A673 (cell line): Measurements from ENCODE around the gene JCHAIN. TPM values are rescaled to one million over a fixed set of nuclear protein-coding genes. Genes with fewer than 3 reads are reported as not detected.

Experiments
- BruUV-seq: library from RNA; stranded (reverse); fragments of 400-500 nt; replicated peaks from 2 replicates; lab custom pipeline; 2021; lab: Mats Ljungman, UMichigan
- CTCF ChIA-PET: fragments of 300-600 bp; sonication (Branson Sonifier 250); formaldehyde crosslinking; loops from one replicate; lab custom pipeline; 2022; ENCODE audit warnings: antibody characterized with exemption; lab: Charles Lee
- POLR2A ChIA-PET: fragments of 300-600 bp; sonication (Branson Sonifier 250); formaldehyde crosslinking; loops from one replicate; lab custom pipeline; 2022; ENCODE audit warnings: antibody characterized with exemption; ENCODE audit not compliant: low non-redundant PET; lab: Charles Lee
- DNase-seq: peaks from one replicate; pipeline ENCODE4 v3.0.0-alpha.2; 2015; ENCODE audit warnings: low spot score
- H3K27ac ChIP-seq: fragments of 200-600 bp; sonication (generic); 2 replicates; pipeline ENCODE4 v1.5.1; 2016; ENCODE audit warnings: mixed run types, low read depth, mild to moderate bottlenecking, mixed read lengths, antibody characterized with exemption, low read length; ENCODE audit not compliant: poor library complexity, severe bottlenecking
- H3K27me3 ChIP-seq: fragments of 200-600 bp; sonication (generic); replicated peaks from 2 replicates; pipeline ENCODE4 v1.6.1; 2017; ENCODE audit warnings: mixed run types, low read depth, mild to moderate bottlenecking, mixed read lengths, antibody characterized with exemption, low read length; ENCODE audit not compliant: insufficient read depth, poor library complexity
- H3K36me3 ChIP-seq: fragments of 200-600 bp; sonication (generic); 2 replicates; pipeline ENCODE4 v1.6.1; 2016; ENCODE audit warnings: mixed run types, mild to moderate bottlenecking, mixed read lengths, antibody characterized with exemption, low read length; ENCODE audit not compliant: insufficient read depth, poor library complexity, severe bottlenecking
- H3K4me1 ChIP-seq: fragments of 200-600 bp; sonication (generic); 2 replicates; pipeline ENCODE4 v1.6.1; 2017; ENCODE audit warnings: mixed run types, mild to moderate bottlenecking, mixed read lengths, antibody characterized with exemption, low read length; ENCODE audit not compliant: insufficient read depth, poor library complexity, severe bottlenecking
- H3K4me3 ChIP-seq: fragments of 200-600 bp; sonication (generic); 2 replicates; pipeline ENCODE4 v1.5.1; 2016; ENCODE audit warnings: low read depth, mixed run types, mild to moderate bottlenecking, mixed read lengths, low read length; ENCODE audit not compliant: poor library complexity, severe bottlenecking
- H3K9me3 ChIP-seq: fragments of 200-600 bp; sonication (generic); 2 replicates; pipeline ENCODE4 v1.6.1; 2016; ENCODE audit warnings: mixed run types, low read depth, mild to moderate bottlenecking, mixed read lengths, antibody characterized with exemption, low read length; ENCODE audit not compliant: poor library complexity, severe bottlenecking
- EZH2 ChIP-seq: fragments of 200-600 bp; sonication (generic); IDR thresholded peaks from 2 replicates; pipeline ENCODE4 v1.6.1; 2017; ENCODE audit warnings: borderline replicate concordance, low read depth, mild to moderate bottlenecking, mixed read lengths, antibody characterized with exemption, low read length; ENCODE audit not compliant: poor library complexity, severe bottlenecking
- intact Hi-C: fragments of 100-400 bp; cut with micrococcal nuclease; formaldehyde crosslinking; loops from one replicate; pipeline ENCODE4 v1.10.0; 2022; ENCODE audit not compliant: unreplicated experiment
- total RNA-seq: library from RNA; stranded (reverse); gene quantifications from 2 replicates; pipeline ENCODE4 v1.2.3, GENCODE V29; 2021
- TF ChIP-seq, protein P1 (sequence below): fragments of 300-800, 200-600 bp; sonication (generic); conservative IDR thresholded peaks from 2 replicates; pipeline ENCODE4 v1.5.1; 2017; ENCODE audit warnings: low read depth, mild to moderate bottlenecking, antibody characterized with exemption, low read length, moderate library complexity, mixed read lengths

The JCHAIN gene
- total RNA-seq, 1 experiment from 2014 or later, result not detected

DNA sequence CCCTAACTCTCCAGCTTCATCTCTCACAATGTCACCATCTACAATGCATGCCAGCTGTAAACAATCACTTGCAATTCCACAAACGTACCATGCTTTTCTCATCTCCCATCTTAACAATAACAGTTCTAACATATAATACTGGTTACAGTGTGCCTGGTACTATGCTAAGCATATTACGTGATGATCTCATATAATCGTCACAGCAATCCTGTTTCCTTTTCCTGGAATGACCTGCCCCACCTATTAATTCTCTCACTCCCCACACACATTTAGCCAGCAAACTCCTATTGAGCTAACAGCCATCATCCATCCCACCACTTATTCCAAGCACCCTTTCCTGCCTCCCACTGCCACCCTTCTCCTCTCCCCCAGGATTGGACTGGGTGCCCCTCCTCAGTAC lies 7.9 kb downstream of the JCHAIN start:
- ChIA-PET CTCF (no interaction called here), POLR2A (no interaction called here)
- Histone ChIP-seq H3K36me3 (no peaks in the 10 kb centered on the region), H3K27me3 (no peaks in the 10 kb centered on the region), H3K27ac (no peak overlapping the region), H3K4me3 (no peak overlapping the region), H3K9me3 (no peaks in the 10 kb centered on the region), H3K4me1 (no peaks in the 10 kb centered on the region)
- BruUV-seq, result no TSS peak
- intact Hi-C loops, result no loop called here
- TF ChIP-seq, protein P1, sequence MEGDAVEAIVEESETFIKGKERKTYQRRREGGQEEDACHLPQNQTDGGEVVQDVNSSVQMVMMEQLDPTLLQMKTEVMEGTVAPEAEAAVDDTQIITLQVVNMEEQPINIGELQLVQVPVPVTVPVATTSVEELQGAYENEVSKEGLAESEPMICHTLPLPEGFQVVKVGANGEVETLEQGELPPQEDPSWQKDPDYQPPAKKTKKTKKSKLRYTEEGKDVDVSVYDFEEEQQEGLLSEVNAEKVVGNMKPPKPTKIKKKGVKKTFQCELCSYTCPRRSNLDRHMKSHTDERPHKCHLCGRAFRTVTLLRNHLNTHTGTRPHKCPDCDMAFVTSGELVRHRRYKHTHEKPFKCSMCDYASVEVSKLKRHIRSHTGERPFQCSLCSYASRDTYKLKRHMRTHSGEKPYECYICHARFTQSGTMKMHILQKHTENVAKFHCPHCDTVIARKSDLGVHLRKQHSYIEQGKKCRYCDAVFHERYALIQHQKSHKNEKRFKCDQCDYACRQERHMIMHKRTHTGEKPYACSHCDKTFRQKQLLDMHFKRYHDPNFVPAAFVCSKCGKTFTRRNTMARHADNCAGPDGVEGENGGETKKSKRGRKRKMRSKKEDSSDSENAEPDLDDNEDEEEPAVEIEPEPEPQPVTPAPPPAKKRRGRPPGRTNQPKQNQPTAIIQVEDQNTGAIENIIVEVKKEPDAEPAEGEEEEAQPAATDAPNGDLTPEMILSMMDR, result no peak
- TF ChIP-seq EZH2, result no peak
- DNase-seq, result no peak

DNA sequence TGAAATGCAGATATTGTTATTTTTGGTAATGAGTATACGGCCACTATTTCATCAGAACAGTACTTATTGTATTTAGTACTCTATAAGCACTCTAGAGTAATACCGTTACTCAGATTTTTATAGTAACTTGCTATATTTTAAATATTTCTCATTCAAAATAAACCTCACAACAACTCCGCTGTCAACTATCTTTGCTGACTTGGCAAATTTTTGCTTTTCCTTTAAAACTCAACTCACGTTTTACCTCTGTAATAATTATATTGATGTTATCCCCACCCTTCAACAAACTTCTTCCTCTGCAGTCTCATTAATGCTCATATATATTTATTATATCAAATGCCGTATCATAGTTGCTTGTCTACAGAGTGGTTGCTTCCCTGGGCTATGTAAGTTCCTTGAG lies 9.0 kb downstream of the JCHAIN start:
- BruUV-seq, result no TSS peak
- Histone ChIP-seq H3K9me3 (no peaks in the 10 kb centered on the region), H3K27me3 (no peaks in the 10 kb centered on the region), H3K4me3 (no peak overlapping the region), H3K4me1 (no peaks in the 10 kb centered on the region), H3K27ac (no peak overlapping the region), H3K36me3 (no peaks in the 10 kb centered on the region)
- POLR2A ChIA-PET, result no interaction called here
- CTCF ChIA-PET, result no interaction called here
- TF ChIP-seq, protein P1, result no peak
- no peak for TF ChIP-seq EZH2
- no peak for DNase-seq
- intact Hi-C loops, result no loop called here

DNA sequence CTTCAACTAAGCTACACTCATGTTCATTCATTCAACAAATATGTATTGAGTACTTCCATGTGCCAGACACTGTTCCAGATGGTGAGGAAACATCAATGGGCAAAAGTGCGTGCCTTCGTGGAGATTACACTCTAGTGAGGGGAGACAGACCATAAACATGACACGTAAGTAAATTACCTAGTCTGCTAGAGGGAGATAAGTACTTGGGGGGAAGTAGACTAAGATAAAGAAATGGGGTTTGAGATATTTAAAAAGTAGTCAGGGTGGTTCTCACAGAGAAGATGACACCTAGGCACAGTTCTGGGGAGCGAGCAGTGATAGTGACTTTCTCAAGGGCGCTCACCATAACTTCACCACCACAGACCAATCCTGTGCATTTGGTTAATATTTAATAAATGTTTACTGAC lies 11.7 kb downstream of the JCHAIN start:
- intact Hi-C loops, result loop anchor here (5.0 kb wide), 1 partner anchor 1058 kb away; no protein-coding TSS in a partner anchor
- Histone ChIP-seq H3K36me3 (no peaks in the 10 kb centered on the region), H3K27ac (no peak overlapping the region), H3K4me3 (no peak overlapping the region), H3K27me3 (no peaks in the 10 kb centered on the region), H3K4me1 (no peaks in the 10 kb centered on the region), H3K9me3 (no peaks in the 10 kb centered on the region)
- DNase-seq, result no peak
- no TSS peak for BruUV-seq
- POLR2A ChIA-PET, result no interaction called here
- CTCF ChIA-PET, result no interaction called here
- no peak for TF ChIP-seq EZH2
- TF ChIP-seq, protein P1, result no peak
